DLD1 (cell line): ENCODE measurements around the gene LGR6.

ENCODE experiments used
- in situ Hi-C: cut with HindIII; loops from 2 replicates; pipeline ENCODE4 v1.10.0; 2017; ENCODE audit warnings: low sequenced_read_pairs

The LGR6 gene

GRCh38 chr1:202281316-202282024, 87.9 kb downstream of the LGR6 start:
- in situ Hi-C loops = no loop called here

- in situ Hi-C loops = no loop called here
These were observed 88.4 kb downstream of the LGR6 start for GRCh38 chr1:202282025-202282371.

- in situ Hi-C loops = no loop called here
These were observed 89.1 kb downstream of the LGR6 start for GRCh38 chr1:202282596-202283283.

GRCh38 chr1:202283379-202283844, 89.8 kb downstream of the LGR6 start:
- in situ Hi-C loops = no loop called here

- in situ Hi-C loops = no loop called here
These were observed 90.4 kb downstream of the LGR6 start for GRCh38 chr1:202283991-202284390.

- in situ Hi-C loops = no loop called here
These were observed 92.3 kb downstream of the LGR6 start for GRCh38 chr1:202285908-202286307.

GRCh38 chr1:202286622-202287097, 93.1 kb downstream of the LGR6 start:
- in situ Hi-C loops = no loop called here

- in situ Hi-C loops = no loop called here
These were observed 93.6 kb downstream of the LGR6 start for GRCh38 chr1:202287196-202287595.

- in situ Hi-C loops = no loop called here
These were observed 94.6 kb downstream of the LGR6 start for GRCh38 chr1:202288177-202288576.

- in situ Hi-C loops = no loop called here
These were observed 95.4 kb downstream of the LGR6 start for GRCh38 chr1:202289009-202289408.

- in situ Hi-C loops = no loop called here
These were observed 97.4 kb downstream of the LGR6 start for GRCh38 chr1:202291001-202291400.

GRCh38 chr1:202291961-202292712, 98.5 kb downstream of the LGR6 start:
- in situ Hi-C loops = no loop called here

GRCh38 chr1:202292773-202293172, 99.2 kb downstream of the LGR6 start:
- in situ Hi-C loops = no loop called here

GRCh38 chr1:202293569-202293968, 100.0 kb downstream of the LGR6 start:
- in situ Hi-C loops = no loop called here

GRCh38 chr1:202302166-202302565, 108.6 kb downstream of the LGR6 start:
- in situ Hi-C loops = no loop called here

GRCh38 chr1:202304375-202304774, 110.8 kb downstream of the LGR6 start:
- in situ Hi-C loops = no loop called here

GRCh38 chr1:202305168-202305567, 111.6 kb downstream of the LGR6 start:
- in situ Hi-C loops = no loop called here

GRCh38 chr1:202306535-202307345, 113.1 kb downstream of the LGR6 start:
- in situ Hi-C loops = no loop called here

GRCh38 chr1:202310071-202310725, 116.6 kb downstream of the LGR6 start:
- in situ Hi-C loops = no loop called here

- in situ Hi-C loops = no loop called here
These were observed 117.1 kb downstream of the LGR6 start for GRCh38 chr1:202310746-202311145.
